ENCODE measurements around the gene TBC1D25.
"Not testable (repeated sequence)": the region's sequence is repeated elsewhere in the genome, so short reads cannot be mapped to it uniquely, and the experiment has no call there.

TBC1D25 gene

GRCh38 chrX:48531358-48531959 lies 8.1 kb upstream of the TBC1D25 start:
- no peak overlapping the region for H3K9ac ChIP-seq (ENCODE audit: low read depth, low read length)
- H3K27me3 ChIP-seq (ENCODE audit: insufficient read depth, low read length) = no peaks in the 10 kb centered on the region
- H3K4me1 ChIP-seq (ENCODE audit: insufficient read depth, low read length) = no peaks in the 10 kb centered on the region
- no peaks in the 10 kb centered on the region for H3K9me3 ChIP-seq (ENCODE audit: insufficient read depth, low read depth, low read length)
- H3K4me3 ChIP-seq (ENCODE audit: low read length) = no peak overlapping the region
- peaks cover 24% of the 10 kb centered on the region for H3K36me3 ChIP-seq (ENCODE audit: insufficient read depth, low read length)
- WGBS = 91% methylated on average over 5 of the region's 5 CpGs
- H3K27ac ChIP-seq (ENCODE audit: low read depth, low read length) = no peak overlapping the region

DNA sequence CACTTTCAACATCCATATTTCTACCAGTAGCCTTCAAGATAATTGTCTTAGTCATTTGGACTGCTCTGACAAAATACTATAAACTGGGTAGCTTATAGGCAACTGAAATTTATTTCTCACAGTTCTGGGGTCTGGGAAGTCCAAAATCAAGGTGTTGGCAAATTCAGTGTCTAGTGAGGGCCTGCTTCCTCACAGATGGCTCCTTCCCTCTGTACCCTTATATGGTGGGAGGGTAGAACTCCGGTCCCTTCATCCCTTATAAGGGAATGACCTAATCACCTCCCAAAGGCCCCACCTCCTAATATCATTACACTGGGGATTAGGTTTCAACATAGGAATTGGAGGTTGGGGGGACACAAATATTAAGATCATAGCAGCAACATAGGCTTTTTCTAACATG lies 7.4 kb upstream of the TBC1D25 start:
- Histone ChIP-seq H3K9ac (ENCODE audit: low read depth, low read length) (no peak overlapping the region), H3K36me3 (ENCODE audit: insufficient read depth, low read length) (peaks cover 17% of the 10 kb centered on the region), H3K4me3 (ENCODE audit: low read length) (no peak overlapping the region), H3K4me1 (ENCODE audit: insufficient read depth, low read length) (no peaks in the 10 kb centered on the region), H3K27ac (ENCODE audit: low read depth, low read length) (no peak overlapping the region), H3K27me3 (ENCODE audit: insufficient read depth, low read length) (no peaks in the 10 kb centered on the region), H3K9me3 (ENCODE audit: insufficient read depth, low read depth, low read length) (no peaks in the 10 kb centered on the region)
- no CpG with 5 or more reads among the region's 1 CpG for WGBS

GRCh38 chrX:48533165-48533564 lies 6.3 kb upstream of the TBC1D25 start:
- Histone ChIP-seq H3K27me3 (ENCODE audit: insufficient read depth, low read length) (no peaks in the 10 kb centered on the region), H3K9ac (ENCODE audit: low read depth, low read length) (no peak overlapping the region), H3K4me1 (ENCODE audit: insufficient read depth, low read length) (no peaks in the 10 kb centered on the region), H3K36me3 (ENCODE audit: insufficient read depth, low read length) (peaks cover 8% of the 10 kb centered on the region), H3K27ac (ENCODE audit: low read depth, low read length) (no peak overlapping the region), H3K9me3 (ENCODE audit: insufficient read depth, low read depth, low read length) (no peaks in the 10 kb centered on the region), H3K4me3 (ENCODE audit: low read length) (no peak overlapping the region)
- WGBS = 89% methylated on average over 3 of the region's 3 CpGs

GRCh38 chrX:48538641-48539344 lies 721 bp upstream of the TBC1D25 start:
- peak overlapping the region; percentile 58; the same call in 1 of the 2 replicates for H3K27ac ChIP-seq (ENCODE audit: low read depth, low read length)
- no peaks in the 10 kb centered on the region for H3K4me1 ChIP-seq (ENCODE audit: insufficient read depth, low read length)
- peak overlapping the region; percentile 84 for H3K4me3 ChIP-seq (ENCODE audit: low read length)
- no peak overlapping the region for H3K9ac ChIP-seq (ENCODE audit: low read depth, low read length)
- WGBS = 84% methylated on average over 23 of the region's 23 CpGs
- H3K36me3 ChIP-seq (ENCODE audit: insufficient read depth, low read length) = no peaks in the 10 kb centered on the region
- H3K9me3 ChIP-seq (ENCODE audit: insufficient read depth, low read depth, low read length) = no peaks in the 10 kb centered on the region
- H3K27me3 ChIP-seq (ENCODE audit: insufficient read depth, low read length) = no peaks in the 10 kb centered on the region

DNA sequence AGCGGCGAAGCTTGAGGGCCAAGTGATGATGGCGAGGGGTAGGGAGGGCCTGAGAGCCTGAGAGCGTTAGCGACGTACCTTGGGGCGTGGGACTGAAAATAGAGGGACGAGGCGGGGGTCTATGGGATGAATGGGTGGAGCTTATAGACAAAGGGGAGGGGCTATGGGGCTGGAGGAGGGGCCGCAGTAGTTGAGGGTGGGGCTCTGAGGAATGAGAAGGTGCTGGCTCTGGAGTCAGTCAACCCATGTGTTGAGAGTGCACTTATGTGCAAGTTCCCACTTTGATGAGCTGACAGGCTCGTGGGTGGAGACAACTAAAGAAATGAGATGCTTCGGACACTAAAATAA lies 488 bp downstream of the TBC1D25 start:
- peak overlapping the region; percentile 84 for H3K4me3 ChIP-seq (ENCODE audit: low read length)
- no peaks in the 10 kb centered on the region for H3K4me1 ChIP-seq (ENCODE audit: insufficient read depth, low read length)
- peaks cover 3% of the 10 kb centered on the region; the same call in 1 of the 2 replicates for H3K36me3 ChIP-seq (ENCODE audit: insufficient read depth, low read length)
- peak overlapping the region; percentile 44; the same call in 1 of the 2 replicates for H3K9ac ChIP-seq (ENCODE audit: low read depth, low read length)
- WGBS = 12% methylated on average over 12 of the region's 12 CpGs
- no peaks in the 10 kb centered on the region for H3K9me3 ChIP-seq (ENCODE audit: insufficient read depth, low read depth, low read length)
- H3K27me3 ChIP-seq (ENCODE audit: insufficient read depth, low read length) = no peaks in the 10 kb centered on the region
- peak overlapping the region; percentile 60; the same call in 1 of the 2 replicates for H3K27ac ChIP-seq (ENCODE audit: low read depth, low read length)

DNA sequence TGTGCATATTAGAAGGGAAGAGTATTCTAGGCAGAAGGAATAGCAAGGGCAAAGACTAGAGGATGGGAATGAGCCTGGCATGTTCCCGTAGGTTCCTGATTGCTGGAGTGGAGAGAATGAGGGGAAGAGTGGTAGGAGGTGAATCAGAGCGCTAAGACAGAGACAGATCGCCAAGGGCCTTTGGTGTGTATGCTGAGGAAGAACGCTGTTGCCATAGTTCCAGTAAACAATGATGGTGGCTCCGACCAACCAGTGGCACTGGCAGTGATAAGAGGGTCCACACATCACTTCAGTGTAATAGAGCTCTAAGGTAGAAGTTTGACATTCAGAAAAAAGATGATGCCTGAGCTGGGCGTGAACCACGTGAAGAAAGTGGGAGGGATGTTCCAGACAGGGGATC lies 966 bp downstream of the TBC1D25 start:
- no peak overlapping the region for H3K9ac ChIP-seq (ENCODE audit: low read depth, low read length)
- no peaks in the 10 kb centered on the region for H3K27me3 ChIP-seq (ENCODE audit: insufficient read depth, low read length)
- no peaks in the 10 kb centered on the region for H3K4me1 ChIP-seq (ENCODE audit: insufficient read depth, low read length)
- H3K27ac ChIP-seq (ENCODE audit: low read depth, low read length) = no peak overlapping the region
- peak overlapping the region; percentile 84 for H3K4me3 ChIP-seq (ENCODE audit: low read length)
- peaks cover 7% of the 10 kb centered on the region for H3K36me3 ChIP-seq (ENCODE audit: insufficient read depth, low read length)
- H3K9me3 ChIP-seq (ENCODE audit: insufficient read depth, low read depth, low read length) = no peaks in the 10 kb centered on the region
- WGBS = 88% methylated on average over 7 of the region's 7 CpGs

DNA sequence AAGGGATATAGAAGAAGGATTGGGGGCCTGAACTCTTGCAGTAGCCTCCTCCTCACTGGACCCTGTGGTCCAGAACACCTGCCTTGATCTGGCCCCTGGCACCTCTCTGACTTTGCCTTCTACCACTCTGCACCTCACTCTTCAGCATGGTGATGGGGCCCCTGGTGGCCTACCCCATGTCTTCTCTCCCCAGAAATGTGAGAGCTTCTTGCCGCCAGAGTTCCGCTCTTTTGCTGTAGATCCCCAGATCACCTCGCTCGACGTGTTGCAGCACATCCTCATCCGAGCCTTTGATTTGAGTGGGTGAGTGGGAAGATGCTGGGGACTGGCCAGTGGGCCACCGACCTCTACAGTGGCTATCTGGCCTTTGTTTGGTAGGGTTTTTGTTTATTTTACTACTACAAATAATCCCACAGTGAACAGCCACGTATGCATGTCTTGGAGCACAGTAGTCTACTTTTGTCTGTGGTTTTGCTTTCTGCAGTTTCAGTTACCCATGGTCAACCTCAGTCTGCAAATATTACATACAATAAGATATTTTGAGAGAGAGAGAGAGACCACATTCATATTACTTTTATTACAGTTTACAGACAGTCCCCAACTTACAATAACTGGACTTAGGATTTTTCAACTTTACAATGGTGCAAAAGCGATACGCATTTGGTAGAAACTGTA lies 1.8 kb downstream of the TBC1D25 start:
- peaks cover 10% of the 10 kb centered on the region for H3K36me3 ChIP-seq (ENCODE audit: insufficient read depth, low read length)
- H3K27ac ChIP-seq (ENCODE audit: low read depth, low read length) = no peak overlapping the region
- no peak overlapping the region for H3K9ac ChIP-seq (ENCODE audit: low read depth, low read length)
- no peaks in the 10 kb centered on the region for H3K27me3 ChIP-seq (ENCODE audit: insufficient read depth, low read length)
- H3K9me3 ChIP-seq (ENCODE audit: insufficient read depth, low read depth, low read length) = no peaks in the 10 kb centered on the region
- H3K4me3 ChIP-seq (ENCODE audit: low read length) = no peak overlapping the region
- 95% methylated on average over 8 of the region's 10 CpGs for WGBS
- no peaks in the 10 kb centered on the region for H3K4me1 ChIP-seq (ENCODE audit: insufficient read depth, low read length)

DNA sequence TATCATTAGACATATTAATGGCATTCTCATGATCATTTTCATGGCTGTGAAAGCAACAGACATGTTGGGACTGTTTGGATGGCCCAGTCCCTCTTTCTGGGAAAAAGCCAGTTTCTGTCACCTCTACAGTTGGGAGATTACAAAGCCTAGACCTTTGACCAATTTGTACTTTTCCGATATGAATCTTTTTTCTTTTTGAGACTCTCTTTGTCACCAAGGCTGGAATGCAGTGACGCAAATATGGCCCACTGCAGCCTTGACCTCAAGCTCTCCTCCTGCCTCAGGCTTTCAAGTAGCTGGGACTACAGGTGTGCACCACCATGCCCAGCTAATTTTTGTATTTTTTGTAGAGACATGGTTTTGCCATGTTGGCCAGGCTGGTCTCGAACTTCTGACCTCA lies 9.4 kb downstream of the TBC1D25 start:
- no peaks in the 10 kb centered on the region for H3K27me3 ChIP-seq (ENCODE audit: insufficient read depth, low read length)
- H3K9me3 ChIP-seq (ENCODE audit: insufficient read depth, low read depth, low read length) = no peaks in the 10 kb centered on the region
- no peaks in the 10 kb centered on the region for H3K4me1 ChIP-seq (ENCODE audit: insufficient read depth, low read length)
- H3K27ac ChIP-seq (ENCODE audit: low read depth, low read length) = no peak overlapping the region
- H3K4me3 ChIP-seq (ENCODE audit: low read length) = no peak overlapping the region
- H3K36me3 ChIP-seq (ENCODE audit: insufficient read depth, low read length) = peaks cover 15% of the 10 kb centered on the region
- 99% methylated on average over 3 of the region's 3 CpGs for WGBS
- no peak overlapping the region for H3K9ac ChIP-seq (ENCODE audit: low read depth, low read length)

GRCh38 chrX:48555731-48556325 lies 16.3 kb downstream of the TBC1D25 start:
- H3K27me3 ChIP-seq (ENCODE audit: insufficient read depth, low read length); H3K9me3 ChIP-seq (ENCODE audit: insufficient read depth, low read depth, low read length); H3K4me3 ChIP-seq (ENCODE audit: low read length); H3K27ac ChIP-seq (ENCODE audit: low read depth, low read length); H3K36me3 ChIP-seq (ENCODE audit: insufficient read depth, low read length); H3K9ac ChIP-seq (ENCODE audit: low read depth, low read length); H3K4me1 ChIP-seq (ENCODE audit: insufficient read depth, low read length): not testable (repeated sequence)
- WGBS = 82% methylated on average over 7 of the region's 9 CpGs

DNA sequence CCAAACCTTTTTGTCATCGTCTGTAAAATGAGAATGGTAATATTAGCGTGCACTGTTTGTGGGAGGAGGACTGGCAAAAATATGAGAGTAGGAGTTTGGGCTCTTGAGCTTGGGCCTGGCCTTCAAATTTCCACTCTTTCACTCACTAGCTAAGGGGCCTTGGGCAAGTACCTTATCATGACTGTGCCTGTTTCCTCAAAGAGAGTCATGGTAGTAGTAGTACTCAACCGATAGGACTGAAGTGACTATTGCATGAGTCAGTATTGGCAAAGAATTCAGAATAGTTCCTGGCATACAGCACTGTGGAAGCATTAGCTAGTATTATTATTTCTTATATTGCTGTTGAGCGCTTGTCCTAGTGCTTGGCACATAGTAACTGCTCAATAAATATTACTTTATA lies 18.8 kb downstream of the TBC1D25 start:
- H3K9ac ChIP-seq (ENCODE audit: low read depth, low read length) = no peak overlapping the region
- H3K4me1 ChIP-seq (ENCODE audit: insufficient read depth, low read length) = no peaks in the 10 kb centered on the region
- H3K27ac ChIP-seq (ENCODE audit: low read depth, low read length) = no peak overlapping the region
- H3K4me3 ChIP-seq (ENCODE audit: low read length) = no peak overlapping the region
- peaks cover 6% of the 10 kb centered on the region for H3K36me3 ChIP-seq (ENCODE audit: insufficient read depth, low read length)
- WGBS = 95% methylated on average over 3 of the region's 4 CpGs
- H3K27me3 ChIP-seq (ENCODE audit: insufficient read depth, low read length) = no peaks in the 10 kb centered on the region
- no peaks in the 10 kb centered on the region for H3K9me3 ChIP-seq (ENCODE audit: insufficient read depth, low read depth, low read length)

- H3K4me1 ChIP-seq (ENCODE audit: insufficient read depth, low read length) = no peaks in the 10 kb centered on the region
- H3K9ac ChIP-seq (ENCODE audit: low read depth, low read length) = no peak overlapping the region
- no peaks in the 10 kb centered on the region for H3K27me3 ChIP-seq (ENCODE audit: insufficient read depth, low read length)
- H3K4me3 ChIP-seq (ENCODE audit: low read length) = no peak overlapping the region
- peaks cover 6% of the 10 kb centered on the region for H3K36me3 ChIP-seq (ENCODE audit: insufficient read depth, low read length)
- no peak overlapping the region for H3K27ac ChIP-seq (ENCODE audit: low read depth, low read length)
- no peaks in the 10 kb centered on the region for H3K9me3 ChIP-seq (ENCODE audit: insufficient read depth, low read depth, low read length)
- 96% methylated on average over 24 of the region's 24 CpGs for WGBS
These were observed 20.1 kb downstream of the TBC1D25 start for GRCh38 chrX:48559636-48560035.
